ENCODE results near the gene ERH.

The ERH gene

DNA sequence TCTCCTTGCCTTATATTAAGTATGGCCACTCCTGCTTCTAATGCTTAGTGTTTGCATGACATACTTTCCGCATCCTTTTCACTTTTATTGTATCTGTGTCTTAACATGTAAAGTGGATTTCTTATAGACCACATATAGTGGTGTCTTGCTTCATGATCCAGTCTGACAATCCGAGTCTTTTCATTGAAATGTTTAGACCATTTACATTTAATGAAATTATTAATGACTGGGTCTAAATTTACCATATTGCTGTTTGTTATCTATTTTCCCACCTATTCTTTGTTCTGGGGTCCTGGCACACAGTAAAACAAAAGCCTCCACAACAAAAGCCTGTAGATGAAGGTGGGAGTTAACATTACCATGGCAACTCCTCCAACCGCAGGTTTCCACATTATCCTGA lies 22.9 kb downstream of the ERH start:
- TF ChIP-seq, protein P1, sequence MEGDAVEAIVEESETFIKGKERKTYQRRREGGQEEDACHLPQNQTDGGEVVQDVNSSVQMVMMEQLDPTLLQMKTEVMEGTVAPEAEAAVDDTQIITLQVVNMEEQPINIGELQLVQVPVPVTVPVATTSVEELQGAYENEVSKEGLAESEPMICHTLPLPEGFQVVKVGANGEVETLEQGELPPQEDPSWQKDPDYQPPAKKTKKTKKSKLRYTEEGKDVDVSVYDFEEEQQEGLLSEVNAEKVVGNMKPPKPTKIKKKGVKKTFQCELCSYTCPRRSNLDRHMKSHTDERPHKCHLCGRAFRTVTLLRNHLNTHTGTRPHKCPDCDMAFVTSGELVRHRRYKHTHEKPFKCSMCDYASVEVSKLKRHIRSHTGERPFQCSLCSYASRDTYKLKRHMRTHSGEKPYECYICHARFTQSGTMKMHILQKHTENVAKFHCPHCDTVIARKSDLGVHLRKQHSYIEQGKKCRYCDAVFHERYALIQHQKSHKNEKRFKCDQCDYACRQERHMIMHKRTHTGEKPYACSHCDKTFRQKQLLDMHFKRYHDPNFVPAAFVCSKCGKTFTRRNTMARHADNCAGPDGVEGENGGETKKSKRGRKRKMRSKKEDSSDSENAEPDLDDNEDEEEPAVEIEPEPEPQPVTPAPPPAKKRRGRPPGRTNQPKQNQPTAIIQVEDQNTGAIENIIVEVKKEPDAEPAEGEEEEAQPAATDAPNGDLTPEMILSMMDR (conservative IDR thresholded peaks at IDR 0.05) = no peak
- no peak for TF ChIP-seq ZFX (IDR thresholded peaks at IDR 0.05)
- no peak overlapping the region for H3K27ac ChIP-seq

DNA sequence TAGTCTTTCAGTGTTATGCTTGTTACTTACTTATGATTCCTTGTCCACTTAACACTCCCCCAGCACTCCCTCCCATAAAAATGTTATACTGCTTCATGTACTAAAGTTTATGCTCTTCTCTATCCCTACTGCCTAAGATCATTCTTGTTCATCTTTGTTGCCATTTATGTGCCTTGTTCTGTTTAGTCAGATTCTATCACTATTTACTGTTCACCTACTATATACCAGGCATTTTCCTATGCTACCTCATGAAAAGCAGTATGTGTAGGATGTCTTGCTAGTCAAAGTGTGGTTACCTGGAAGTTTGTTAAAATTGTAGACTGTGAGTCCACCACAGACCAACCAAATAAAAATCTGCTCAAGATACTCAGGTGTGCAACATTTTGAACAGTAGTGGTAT lies 23.9 kb downstream of the ERH start:
- no peak overlapping the region for H3K27ac ChIP-seq
- TF ChIP-seq, protein P1 (conservative IDR thresholded peaks at IDR 0.05) = no peak

DNA sequence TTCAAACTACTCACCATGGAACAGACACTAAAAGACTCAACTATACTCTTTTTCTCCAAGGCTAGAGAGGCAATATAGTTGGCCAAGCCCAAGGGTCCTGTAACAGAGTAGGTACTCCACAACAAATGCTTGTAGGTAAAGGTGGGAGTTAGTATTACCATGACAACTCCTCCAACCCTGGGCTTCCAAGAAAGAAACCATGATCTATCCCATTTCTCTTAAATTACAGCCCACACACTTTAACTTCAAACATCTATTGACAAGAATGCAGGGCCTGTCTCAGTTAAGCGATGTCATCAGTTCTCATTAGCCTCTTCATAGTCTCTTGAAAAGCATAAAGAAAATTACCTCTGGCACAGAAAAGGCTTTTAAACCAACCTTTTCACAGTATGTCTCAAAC lies 25.0 kb downstream of the ERH start:
- no peak for TF ChIP-seq ZFX (IDR thresholded peaks at IDR 0.05)
- TF ChIP-seq, protein P1 (conservative IDR thresholded peaks at IDR 0.05) = no peak
- H3K27ac ChIP-seq = no peak overlapping the region

DNA sequence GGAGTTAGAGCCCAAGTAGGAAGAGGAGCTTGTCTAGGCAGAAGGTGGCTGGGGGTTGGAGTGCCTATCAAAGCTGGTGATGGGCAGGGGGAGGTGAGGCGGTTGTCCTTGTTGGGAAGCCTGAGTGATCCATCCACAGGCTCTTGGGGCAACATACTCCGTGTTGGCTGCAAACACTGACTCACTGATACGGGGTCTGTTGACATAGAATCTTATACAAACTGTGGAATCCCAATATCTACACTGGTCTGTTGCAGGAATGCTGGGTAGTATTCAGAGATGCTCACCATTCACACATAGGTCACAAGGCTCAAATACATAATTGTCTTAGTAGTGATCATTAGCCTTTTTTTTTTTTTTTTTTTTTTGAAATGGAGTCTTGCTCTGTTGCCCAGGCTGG lies 26.0 kb downstream of the ERH start:
- H3K27ac ChIP-seq = no peak overlapping the region
- TF ChIP-seq, protein P1 (conservative IDR thresholded peaks at IDR 0.05) = no peak
- no peak for TF ChIP-seq ZFX (IDR thresholded peaks at IDR 0.05)

DNA sequence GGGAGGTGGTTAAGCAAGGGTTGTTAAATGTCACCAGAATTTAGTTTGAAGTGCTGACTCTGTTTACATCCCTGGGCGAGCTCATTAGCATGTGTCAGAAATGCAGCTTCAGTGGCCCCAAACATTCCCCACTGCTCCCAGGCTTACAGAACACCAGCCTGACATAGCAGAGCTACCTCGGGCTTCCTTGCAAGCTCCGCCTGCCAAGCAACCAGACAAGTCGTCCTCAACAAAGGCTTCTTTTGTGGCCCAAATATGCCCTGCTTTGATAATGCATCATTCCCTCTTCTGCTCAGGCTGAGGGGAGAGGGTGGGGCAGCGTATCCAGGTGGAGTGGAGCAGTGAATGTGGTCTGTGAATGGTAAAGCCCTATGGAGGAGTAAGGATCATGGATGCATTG lies 28.0 kb downstream of the ERH start:
- TF ChIP-seq, protein P1 (conservative IDR thresholded peaks at IDR 0.05) = no peak
- TF ChIP-seq ZFX (IDR thresholded peaks at IDR 0.05) = no peak
- H3K27ac ChIP-seq = no peak overlapping the region

DNA sequence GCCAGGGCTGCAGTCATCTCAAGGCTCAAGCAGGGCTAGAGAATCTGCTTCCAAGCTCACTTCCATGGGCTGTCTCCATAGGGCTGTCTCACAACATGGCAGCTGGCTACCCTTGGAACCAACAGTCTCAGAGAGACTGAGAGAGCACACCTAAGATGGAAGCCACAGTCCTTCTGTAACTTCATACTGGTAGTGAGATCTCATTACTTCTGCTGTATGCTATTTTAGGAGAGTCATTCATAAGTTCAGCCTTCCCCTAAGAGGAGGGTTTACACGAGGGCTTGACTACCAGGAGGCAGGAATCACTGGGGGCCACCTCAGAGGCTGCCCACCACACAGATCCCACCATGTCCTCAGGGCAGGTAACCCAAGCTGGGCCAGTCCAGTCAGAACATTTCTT lies 29.7 kb downstream of the ERH start:
- no peak overlapping the region for H3K27ac ChIP-seq
- no peak for TF ChIP-seq ZFX (IDR thresholded peaks at IDR 0.05)
- TF ChIP-seq, protein P1 (conservative IDR thresholded peaks at IDR 0.05) = no peak

DNA sequence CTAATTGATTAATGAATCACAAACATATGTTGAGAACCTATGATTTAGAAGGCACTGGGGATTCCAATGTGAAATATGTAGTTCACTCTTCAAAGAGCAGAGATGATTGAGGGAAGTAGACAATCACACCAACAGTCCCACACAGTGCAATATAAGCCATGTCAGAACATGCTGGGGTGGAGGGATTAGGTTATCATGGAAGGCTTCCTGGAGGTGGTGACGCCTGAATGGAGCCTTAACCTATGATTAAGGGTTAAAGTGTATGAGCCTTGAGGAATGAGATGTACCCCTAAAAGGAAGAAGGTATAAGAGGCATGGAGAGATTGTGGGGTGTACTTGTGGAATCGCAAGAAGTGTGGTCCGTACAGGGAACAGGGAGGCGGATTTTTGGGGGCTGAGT lies 31.3 kb downstream of the ERH start:
- H3K27ac ChIP-seq = no peak overlapping the region
- TF ChIP-seq ZFX (IDR thresholded peaks at IDR 0.05) = no peak
- TF ChIP-seq, protein P1 (conservative IDR thresholded peaks at IDR 0.05) = no peak

All from C4-2B (cell line).